Measurements from ENCODE around the gene NTHL1.

NTHL1 gene

GRCh38 chr16:1993731-1994131, 53.9 kb downstream of the NTHL1 start:
- Histone ChIP-seq H3K27me3 (ENCODE audit: low read depth) (no peaks in the 10 kb centered on the region), H3K36me3 (replicated peaks) (peaks cover 20% of the 10 kb centered on the region), H3K9me3 (no peaks in the 10 kb centered on the region), H3K4me1 (no peaks in the 10 kb centered on the region), H3K4me3 (no peak overlapping the region)
- in situ Hi-C loops (cut with MboI; ENCODE audit: low sequenced_read_pairs), result loop anchor here (25.0 kb wide), 1 partner anchor 519 kb away; the partner anchor contains the start of genes AMDHD2 and ATP6V0C
- DNase-seq (ENCODE audit: low spot score in 2 of 2), result no peak

- no peak for DNase-seq (ENCODE audit: low spot score in 2 of 2)
- H3K4me1 ChIP-seq, result no peaks in the 10 kb centered on the region
- in situ Hi-C loops (cut with MboI; ENCODE audit: low sequenced_read_pairs), result loop anchor here (25.0 kb wide), 1 partner anchor 519 kb away; the partner anchor contains the start of genes AMDHD2 and ATP6V0C
- H3K4me3 ChIP-seq, result no peak overlapping the region
- no peaks in the 10 kb centered on the region for H3K9me3 ChIP-seq
- peaks cover 12% of the 10 kb centered on the region for H3K36me3 ChIP-seq (replicated peaks)
- no peaks in the 10 kb centered on the region for H3K27me3 ChIP-seq (ENCODE audit: low read depth)
Measured at GRCh38 chr16:1992704-1993317, 54.8 kb downstream of the NTHL1 start.

GRCh38 chr16:1991948-1992703, 55.5 kb downstream of the NTHL1 start:
- Histone ChIP-seq H3K4me1 (no peaks in the 10 kb centered on the region), H3K36me3 (replicated peaks) (peaks cover 7% of the 10 kb centered on the region), H3K9me3 (no peaks in the 10 kb centered on the region), H3K4me3 (no peak overlapping the region), H3K27me3 (ENCODE audit: low read depth) (no peaks in the 10 kb centered on the region)
- in situ Hi-C loops (cut with MboI; ENCODE audit: low sequenced_read_pairs), result loop anchor here (25.0 kb wide), 1 partner anchor 520 kb away; the partner anchor contains the start of genes AMDHD2 and ATP6V0C
- DNase-seq (ENCODE audit: low spot score in 2 of 2), result peak in 1 of 2 experiments; percentile 94

GRCh38 chr16:1991588-1991947, 56.1 kb downstream of the NTHL1 start:
- no peak for DNase-seq (ENCODE audit: low spot score in 2 of 2)
- peaks cover 4% of the 10 kb centered on the region for H3K36me3 ChIP-seq (replicated peaks)
- in situ Hi-C loops (cut with MboI; ENCODE audit: low sequenced_read_pairs), result loop anchor here (25.0 kb wide), 1 partner anchor 521 kb away; the partner anchor contains the start of genes AMDHD2 and ATP6V0C
- no peaks in the 10 kb centered on the region for H3K27me3 ChIP-seq (ENCODE audit: low read depth)
- H3K9me3 ChIP-seq, result no peaks in the 10 kb centered on the region
- H3K4me1 ChIP-seq, result no peaks in the 10 kb centered on the region
- no peak overlapping the region for H3K4me3 ChIP-seq

- H3K9me3 ChIP-seq, result no peaks in the 10 kb centered on the region
- H3K27me3 ChIP-seq (ENCODE audit: low read depth), result no peaks in the 10 kb centered on the region
- H3K36me3 ChIP-seq (replicated peaks), result peaks cover 7% of the 10 kb centered on the region
- in situ Hi-C loops (cut with MboI; ENCODE audit: low sequenced_read_pairs), result loop anchor here (25.0 kb wide), 1 partner anchor 521 kb away; the partner anchor contains the start of genes AMDHD2 and ATP6V0C
- no peak overlapping the region for H3K4me3 ChIP-seq
- DNase-seq (ENCODE audit: low spot score in 2 of 2), result no peak
- no peaks in the 10 kb centered on the region for H3K4me1 ChIP-seq
Measured at GRCh38 chr16:1991135-1991551, 56.5 kb downstream of the NTHL1 start.

- peak in 1 of 2 experiments; percentile 76 for DNase-seq (ENCODE audit: low spot score in 2 of 2)
- Histone ChIP-seq H3K4me1 (no peaks in the 10 kb centered on the region), H3K27me3 (ENCODE audit: low read depth) (no peaks in the 10 kb centered on the region), H3K36me3 (replicated peaks) (peaks cover 13% of the 10 kb centered on the region), H3K9me3 (no peaks in the 10 kb centered on the region), H3K4me3 (peak overlapping the region; percentile 40)
- in situ Hi-C loops (cut with MboI; ENCODE audit: low sequenced_read_pairs), result loop anchor here (25.0 kb wide), 1 partner anchor 522 kb away; the partner anchor contains the start of genes AMDHD2 and ATP6V0C
Measured at GRCh38 chr16:1990351-1991134, 57.1 kb downstream of the NTHL1 start.

GRCh38 chr16:1990101-1990350, 57.6 kb downstream of the NTHL1 start:
- peaks cover 15% of the 10 kb centered on the region for H3K36me3 ChIP-seq (replicated peaks)
- no peak for DNase-seq (ENCODE audit: low spot score in 2 of 2)
- no peaks in the 10 kb centered on the region for H3K27me3 ChIP-seq (ENCODE audit: low read depth)
- H3K9me3 ChIP-seq, result no peaks in the 10 kb centered on the region
- in situ Hi-C loops (cut with MboI; ENCODE audit: low sequenced_read_pairs), result loop anchor here (25.0 kb wide), 1 partner anchor 522 kb away; the partner anchor contains the start of genes AMDHD2 and ATP6V0C
- H3K4me3 ChIP-seq, result peak overlapping the region; percentile 40
- H3K4me1 ChIP-seq, result peaks cover 4% of the 10 kb centered on the region

All from HAP-1 (cell line).